Measurements from ENCODE around the gene CXXC5.

CXXC5 gene

DNA sequence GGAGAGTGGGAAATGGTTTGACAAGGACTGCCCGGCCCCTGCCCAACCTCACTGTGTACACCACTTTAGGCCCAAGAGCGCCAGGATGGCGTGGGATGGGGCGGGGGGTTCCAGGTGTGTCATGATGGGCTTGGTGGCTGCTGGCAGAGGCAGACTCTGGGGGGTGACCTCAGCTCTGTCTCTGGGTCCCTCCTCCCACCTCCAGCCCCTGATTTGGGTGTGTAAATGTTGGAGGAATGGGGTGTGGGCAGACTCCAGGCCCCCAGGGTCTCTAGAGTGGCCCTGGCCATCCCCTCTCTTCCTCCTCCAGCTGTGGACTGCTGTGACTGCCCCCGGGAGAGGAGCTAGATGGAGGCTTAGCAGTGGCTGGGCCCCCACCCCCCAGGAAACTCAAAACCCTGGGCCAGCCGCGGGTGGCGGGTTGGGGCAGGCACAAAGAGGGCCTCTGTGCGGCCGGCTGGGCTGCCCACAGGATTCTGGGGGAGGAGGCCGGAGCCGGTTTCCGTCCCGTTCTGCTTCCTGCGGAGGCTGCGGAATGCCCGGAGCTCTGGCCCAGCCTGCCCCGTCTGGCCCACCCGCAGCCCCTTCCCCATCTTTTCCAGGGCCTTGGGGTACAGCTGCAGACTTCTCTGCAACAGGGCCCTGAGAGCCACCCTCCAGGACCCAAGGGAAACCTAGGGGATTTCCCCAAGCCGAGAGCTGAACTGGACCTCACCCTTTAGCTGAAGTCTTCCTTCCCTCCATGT is 23.1 kb downstream of the CXXC5 start:
- no peak overlapping the region for H3K4me3 ChIP-seq (ENCODE audit: low read depth, low read length)
- in situ Hi-C loops (cut with HindIII; ENCODE audit: low pct_ligation_motif_present, low sequenced_read_pairs): no loop called here
- DNase-seq: no peak
- no peaks in the 10 kb centered on the region for H3K27me3 ChIP-seq (replicated peaks)
- peak overlapping the region; percentile 18 for H3K27ac ChIP-seq
- TF ChIP-seq, protein P1, sequence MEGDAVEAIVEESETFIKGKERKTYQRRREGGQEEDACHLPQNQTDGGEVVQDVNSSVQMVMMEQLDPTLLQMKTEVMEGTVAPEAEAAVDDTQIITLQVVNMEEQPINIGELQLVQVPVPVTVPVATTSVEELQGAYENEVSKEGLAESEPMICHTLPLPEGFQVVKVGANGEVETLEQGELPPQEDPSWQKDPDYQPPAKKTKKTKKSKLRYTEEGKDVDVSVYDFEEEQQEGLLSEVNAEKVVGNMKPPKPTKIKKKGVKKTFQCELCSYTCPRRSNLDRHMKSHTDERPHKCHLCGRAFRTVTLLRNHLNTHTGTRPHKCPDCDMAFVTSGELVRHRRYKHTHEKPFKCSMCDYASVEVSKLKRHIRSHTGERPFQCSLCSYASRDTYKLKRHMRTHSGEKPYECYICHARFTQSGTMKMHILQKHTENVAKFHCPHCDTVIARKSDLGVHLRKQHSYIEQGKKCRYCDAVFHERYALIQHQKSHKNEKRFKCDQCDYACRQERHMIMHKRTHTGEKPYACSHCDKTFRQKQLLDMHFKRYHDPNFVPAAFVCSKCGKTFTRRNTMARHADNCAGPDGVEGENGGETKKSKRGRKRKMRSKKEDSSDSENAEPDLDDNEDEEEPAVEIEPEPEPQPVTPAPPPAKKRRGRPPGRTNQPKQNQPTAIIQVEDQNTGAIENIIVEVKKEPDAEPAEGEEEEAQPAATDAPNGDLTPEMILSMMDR (IDR thresholded peaks at IDR 0.05; ENCODE audit: low read depth, low read length, missing control alignments): no peak
- H3K36me3 ChIP-seq (replicated peaks): no peaks in the 10 kb centered on the region

DNA sequence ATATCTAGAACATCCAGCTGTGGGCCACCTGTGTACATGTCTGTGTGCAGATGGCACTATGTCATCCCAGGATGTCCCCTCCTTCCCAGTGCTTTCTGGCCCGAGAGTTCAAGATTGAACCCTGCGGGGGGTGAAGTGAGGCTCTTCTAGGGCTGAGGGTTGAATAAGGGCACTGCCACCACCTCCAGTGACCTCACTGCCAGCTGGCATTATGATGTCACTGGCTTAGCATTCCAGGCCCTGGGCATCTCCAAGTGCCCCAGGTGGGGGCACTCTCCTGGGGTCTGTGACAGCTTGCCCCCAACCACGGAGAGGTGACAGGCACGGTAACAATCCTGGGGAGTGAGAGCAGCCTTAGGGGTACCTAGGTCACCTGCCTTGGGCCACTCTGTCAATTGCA is 27.1 kb downstream of the CXXC5 start:
- H3K27me3 ChIP-seq (replicated peaks): no peaks in the 10 kb centered on the region
- TF ChIP-seq, protein P1 (IDR thresholded peaks at IDR 0.05; ENCODE audit: low read depth, low read length, missing control alignments): no peak
- in situ Hi-C loops (cut with HindIII; ENCODE audit: low pct_ligation_motif_present, low sequenced_read_pairs): no loop called here
- H3K27ac ChIP-seq: no peak overlapping the region
- no peak overlapping the region for H3K4me3 ChIP-seq (ENCODE audit: low read depth, low read length)
- peaks cover 6% of the 10 kb centered on the region for H3K36me3 ChIP-seq (replicated peaks)
- DNase-seq: no peak

DNA sequence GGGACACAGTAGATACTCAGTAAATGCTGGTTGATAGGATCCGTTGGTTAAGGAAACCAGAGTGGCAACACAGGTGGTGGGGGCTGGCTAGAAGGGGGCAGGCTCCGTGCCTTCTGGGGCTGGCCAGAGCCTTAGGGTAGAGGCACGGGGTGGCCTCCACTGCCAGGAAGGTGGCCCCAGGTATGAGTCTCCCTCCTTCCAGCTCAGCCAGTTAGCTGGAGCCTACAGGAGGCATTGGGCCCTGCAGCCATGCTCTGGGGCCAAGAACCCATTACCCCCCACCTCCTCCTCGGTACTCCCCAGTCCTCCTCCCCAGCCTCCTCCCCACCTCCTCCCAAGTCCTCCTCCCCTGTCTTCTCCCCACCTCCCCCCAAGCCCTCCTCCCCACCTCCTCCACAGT is 27.7 kb downstream of the CXXC5 start:
- Histone ChIP-seq H3K4me3 (ENCODE audit: low read depth, low read length) (no peak overlapping the region), H3K27ac (no peak overlapping the region), H3K36me3 (replicated peaks) (peaks cover 12% of the 10 kb centered on the region), H3K27me3 (replicated peaks) (no peaks in the 10 kb centered on the region)
- no peak for DNase-seq
- TF ChIP-seq, protein P1 (IDR thresholded peaks at IDR 0.05; ENCODE audit: low read depth, low read length, missing control alignments): peak; percentile 2
- in situ Hi-C loops (cut with HindIII; ENCODE audit: low pct_ligation_motif_present, low sequenced_read_pairs): no loop called here

DNA sequence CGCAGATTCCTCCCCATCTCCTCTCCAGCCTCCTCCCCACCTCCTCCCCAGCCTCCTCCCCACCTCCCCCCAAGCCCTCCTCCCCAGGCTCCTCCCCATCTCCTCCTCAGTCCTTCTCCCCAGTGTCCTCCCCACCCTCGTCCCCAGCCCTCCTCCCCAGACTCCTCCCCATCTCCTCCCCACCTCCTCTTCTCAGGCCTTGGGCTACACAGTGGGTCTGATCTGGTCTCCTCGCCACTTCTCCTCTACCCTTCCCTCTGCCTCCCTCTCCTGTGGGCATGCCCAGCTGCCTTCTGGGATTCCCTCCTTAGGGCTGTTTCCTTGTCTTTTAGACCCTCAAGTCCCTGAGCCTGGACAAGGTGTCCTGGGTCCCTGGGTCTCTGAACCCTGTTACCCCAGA is 28.3 kb downstream of the CXXC5 start:
- H3K36me3 ChIP-seq (replicated peaks): peaks cover 18% of the 10 kb centered on the region
- no peak for DNase-seq
- in situ Hi-C loops (cut with HindIII; ENCODE audit: low pct_ligation_motif_present, low sequenced_read_pairs): no loop called here
- no peak overlapping the region for H3K27ac ChIP-seq
- H3K27me3 ChIP-seq (replicated peaks): no peaks in the 10 kb centered on the region
- TF ChIP-seq, protein P1 (IDR thresholded peaks at IDR 0.05; ENCODE audit: low read depth, low read length, missing control alignments): no peak
- no peak overlapping the region for H3K4me3 ChIP-seq (ENCODE audit: low read depth, low read length)

DNA sequence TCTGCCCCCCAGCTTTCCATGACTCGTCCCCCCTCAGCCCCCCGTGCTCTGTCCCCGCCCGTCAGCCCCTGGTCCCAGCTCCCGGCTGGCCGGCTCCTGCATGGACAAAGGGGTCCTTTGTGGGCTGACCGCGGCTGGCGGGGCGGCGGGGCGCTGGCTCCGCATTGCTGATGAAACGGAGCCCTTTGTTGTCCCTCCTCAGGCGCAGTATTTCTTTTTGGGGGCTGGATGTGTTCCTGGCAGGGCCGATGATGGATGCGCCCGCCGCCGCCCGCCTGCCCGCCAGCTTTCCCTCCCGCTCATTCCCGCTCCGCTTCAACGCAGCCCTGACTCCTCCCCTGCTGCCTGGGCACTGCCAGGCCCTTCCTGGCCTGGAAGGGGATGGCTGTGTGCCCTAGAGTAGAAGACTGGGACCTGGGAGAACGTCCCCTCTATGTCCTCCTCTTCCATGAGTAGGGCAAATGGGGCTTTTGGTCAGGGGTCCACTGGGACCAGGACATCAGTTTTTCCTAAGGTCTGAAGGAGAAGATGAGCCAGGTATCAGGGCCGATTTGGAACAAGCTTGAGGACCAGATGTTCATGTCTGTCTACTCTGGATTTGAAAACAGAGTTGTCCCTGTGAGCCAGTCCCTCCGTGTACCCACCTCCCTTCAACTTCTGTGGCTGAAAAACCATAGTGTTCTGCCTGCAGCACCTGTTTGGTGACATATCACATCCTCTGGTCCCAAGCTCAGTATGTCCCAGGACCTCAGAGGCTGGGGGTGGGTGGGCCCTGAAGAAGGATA is 29.0 kb downstream of the CXXC5 start:
- TF ChIP-seq, protein P1 (IDR thresholded peaks at IDR 0.05; ENCODE audit: low read depth, low read length, missing control alignments): no peak
- Histone ChIP-seq H3K4me3 (ENCODE audit: low read depth, low read length) (no peak overlapping the region), H3K27ac (no peak overlapping the region), H3K36me3 (replicated peaks) (peaks cover 20% of the 10 kb centered on the region), H3K27me3 (replicated peaks) (no peaks in the 10 kb centered on the region)
- no peak for DNase-seq
- in situ Hi-C loops (cut with HindIII; ENCODE audit: low pct_ligation_motif_present, low sequenced_read_pairs): no loop called here
